ENCODE data around the gene STOML1. TPM values are rescaled to one million over a fixed set of nuclear protein-coding genes. Genes with fewer than 3 reads are reported as not detected.

The STOML1 gene
- total RNA-seq, 1 experiment from 2014 or later = 5.0 TPM

DNA sequence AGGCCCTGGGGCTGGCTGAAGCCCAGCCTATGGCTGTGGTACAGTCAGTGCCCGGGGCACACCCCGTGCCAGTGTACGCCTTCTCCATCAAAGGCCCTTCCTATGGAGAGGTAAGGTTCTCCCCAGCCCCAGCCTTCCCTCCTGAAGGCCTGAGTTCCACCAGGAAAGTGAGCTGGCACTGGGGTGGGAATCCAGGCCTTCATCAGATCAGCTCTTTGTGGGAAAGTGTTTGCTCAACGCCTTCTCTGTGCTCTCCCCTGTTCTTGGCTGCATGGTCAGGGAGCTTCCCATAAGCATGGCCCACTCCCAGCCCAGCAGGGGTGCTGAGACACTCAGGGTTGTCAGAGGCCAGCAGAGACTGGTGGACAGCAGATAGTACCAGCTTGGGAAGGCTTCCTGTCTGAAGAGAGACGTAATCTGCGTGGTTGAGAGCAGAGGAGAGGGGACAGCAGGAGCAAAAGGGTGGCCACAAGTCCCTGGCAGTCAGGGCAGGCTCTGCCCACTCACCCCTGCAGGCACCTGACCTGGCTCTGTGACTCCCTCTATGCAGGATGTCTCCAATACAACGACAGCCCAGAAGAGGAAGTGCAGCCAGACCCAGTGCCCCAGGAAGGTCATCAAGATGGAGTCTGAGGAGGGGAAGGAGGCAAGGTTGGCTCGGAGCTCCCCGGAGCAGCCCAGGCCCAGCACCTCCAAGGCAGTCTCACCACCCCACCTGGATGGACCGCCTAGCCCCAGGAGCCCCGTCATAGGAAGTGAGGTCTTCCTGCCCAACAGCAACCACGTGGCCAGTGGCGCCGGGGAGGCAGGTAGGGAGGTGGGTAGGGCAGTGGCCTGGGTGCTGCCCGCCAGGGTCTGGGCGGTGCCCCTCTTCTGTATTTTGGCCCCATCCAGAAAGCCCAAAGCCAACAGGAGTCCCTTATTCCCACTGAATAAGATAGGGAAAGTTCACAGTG, 40.8 kb upstream of the STOML1 start:
- Histone ChIP-seq H3K4me1 (ENCODE audit: control insufficient read depth in 1 of 2, insufficient read depth in 2 of 2, low read length in 2 of 2) (no peaks in the 10 kb centered on the region), H3K9me3 (ENCODE audit: control insufficient read depth in 1 of 2, insufficient read depth in 1 of 2, low read depth in 1 of 2, low read length in 2 of 2) (no peaks in the 10 kb centered on the region), H4K20me1 (ENCODE audit: insufficient read depth) (no peaks in the 10 kb centered on the region), H3K4me2 (ENCODE audit: low read length) (no peak overlapping the region), H3K9me2 (ENCODE audit: insufficient read depth) (no peaks in the 10 kb centered on the region), H3K4me3 (replicated peaks in 1 of 2; ENCODE audit: low read depth in 1 of 2, low read length in 2 of 2) (no peak overlapping the region), H3K36me3 (ENCODE audit: control insufficient read depth in 1 of 2, insufficient read depth in 2 of 2, low read length in 2 of 2) (no peaks in the 10 kb centered on the region; a peak in 1 of 4 replicates), H2AFZ (ENCODE audit: low read depth, low read length, poor library complexity, severe bottlenecking) (no peak overlapping the region), H3K9ac (ENCODE audit: low read length) (no peak overlapping the region), H3K79me2 (ENCODE audit: insufficient read depth, low read length) (no peaks in the 10 kb centered on the region), H3K27me3 (ENCODE audit: insufficient read depth, low read length) (no peaks in the 10 kb centered on the region), H3K27ac (ENCODE audit: low read depth, low read length) (no peak overlapping the region)
- CTCF ChIA-PET = interaction anchor here (0.8 kb wide), 1 partner anchor 16 kb away, joined by 3 read pairs; no protein-coding TSS in a partner anchor
- ATAC-seq (no peak), DNase-seq (ENCODE audit: low read depth, low spot score) (no peak)
- intact Hi-C loops (cut with micrococcal nuclease) = no loop called here
- no TSS peak for BruUV-seq (replicated peaks)
- POLR2A ChIA-PET = no interaction called here
- RAD21 ChIA-PET (ENCODE audit: low non-redundant PET in 1 of 2, low total read pairs in 2 of 2, uncharacterized antibody in 2 of 2, unreplicated experiment in 2 of 2) = no interaction called here
- TF ChIP-seq CBX3 (IDR thresholded peaks at IDR 0.05; ENCODE audit: low read depth) (no peak), CEBPB (IDR thresholded peaks at IDR 0.05; ENCODE audit: low read depth) (no peak), ZFX (IDR thresholded peaks at IDR 0.05) (no peak), EZH2 (IDR thresholded peaks at IDR 0.05) (no peak), EGR1 (IDR thresholded peaks at IDR 0.05; ENCODE audit: low read depth) (no peak), ZNF274 (IDR thresholded peaks at IDR 0.05; ENCODE audit: low read depth, low read length) (no peak), SRF (IDR thresholded peaks at IDR 0.05; ENCODE audit: low read depth) (no peak), SP1 (IDR thresholded peaks at IDR 0.05; ENCODE audit: low read depth) (no peak), FOSL1 (IDR thresholded peaks at IDR 0.05; ENCODE audit: low read depth) (no peak), TCF7L2 (IDR thresholded peaks at IDR 0.05; ENCODE audit: borderline replicate concordance, extremely low read depth, insufficient read depth, insufficient read length) (no peak), JUND (IDR thresholded peaks at IDR 0.05) (no peak), RAD21 (IDR thresholded peaks at IDR 0.05; ENCODE audit: low read depth) (no peak), EZH2phosphoT487 (IDR thresholded peaks at IDR 0.05; ENCODE audit: borderline replicate concordance) (no peak), ELF1 (IDR thresholded peaks at IDR 0.05; ENCODE audit: borderline replicate concordance, low read depth) (no peak), YY1 (IDR thresholded peaks at IDR 0.05; ENCODE audit: extremely low read depth, insufficient replicate concordance, low read depth, low read length) (no peak), POLR2A (IDR thresholded peaks at IDR 0.05; ENCODE audit: borderline replicate concordance, extremely low read depth, insufficient read depth, insufficient read length) (no peak)
- TF ChIP-seq, protein P1, sequence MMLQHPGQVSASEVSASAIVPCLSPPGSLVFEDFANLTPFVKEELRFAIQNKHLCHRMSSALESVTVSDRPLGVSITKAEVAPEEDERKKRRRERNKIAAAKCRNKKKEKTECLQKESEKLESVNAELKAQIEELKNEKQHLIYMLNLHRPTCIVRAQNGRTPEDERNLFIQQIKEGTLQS (IDR thresholded peaks at IDR 0.05) = no peak
- TF ChIP-seq, protein P2, sequence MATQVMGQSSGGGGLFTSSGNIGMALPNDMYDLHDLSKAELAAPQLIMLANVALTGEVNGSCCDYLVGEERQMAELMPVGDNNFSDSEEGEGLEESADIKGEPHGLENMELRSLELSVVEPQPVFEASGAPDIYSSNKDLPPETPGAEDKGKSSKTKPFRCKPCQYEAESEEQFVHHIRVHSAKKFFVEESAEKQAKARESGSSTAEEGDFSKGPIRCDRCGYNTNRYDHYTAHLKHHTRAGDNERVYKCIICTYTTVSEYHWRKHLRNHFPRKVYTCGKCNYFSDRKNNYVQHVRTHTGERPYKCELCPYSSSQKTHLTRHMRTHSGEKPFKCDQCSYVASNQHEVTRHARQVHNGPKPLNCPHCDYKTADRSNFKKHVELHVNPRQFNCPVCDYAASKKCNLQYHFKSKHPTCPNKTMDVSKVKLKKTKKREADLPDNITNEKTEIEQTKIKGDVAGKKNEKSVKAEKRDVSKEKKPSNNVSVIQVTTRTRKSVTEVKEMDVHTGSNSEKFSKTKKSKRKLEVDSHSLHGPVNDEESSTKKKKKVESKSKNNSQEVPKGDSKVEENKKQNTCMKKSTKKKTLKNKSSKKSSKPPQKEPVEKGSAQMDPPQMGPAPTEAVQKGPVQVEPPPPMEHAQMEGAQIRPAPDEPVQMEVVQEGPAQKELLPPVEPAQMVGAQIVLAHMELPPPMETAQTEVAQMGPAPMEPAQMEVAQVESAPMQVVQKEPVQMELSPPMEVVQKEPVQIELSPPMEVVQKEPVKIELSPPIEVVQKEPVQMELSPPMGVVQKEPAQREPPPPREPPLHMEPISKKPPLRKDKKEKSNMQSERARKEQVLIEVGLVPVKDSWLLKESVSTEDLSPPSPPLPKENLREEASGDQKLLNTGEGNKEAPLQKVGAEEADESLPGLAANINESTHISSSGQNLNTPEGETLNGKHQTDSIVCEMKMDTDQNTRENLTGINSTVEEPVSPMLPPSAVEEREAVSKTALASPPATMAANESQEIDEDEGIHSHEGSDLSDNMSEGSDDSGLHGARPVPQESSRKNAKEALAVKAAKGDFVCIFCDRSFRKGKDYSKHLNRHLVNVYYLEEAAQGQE (IDR thresholded peaks at IDR 0.05; ENCODE audit: low read depth) = no peak
- TF ChIP-seq, protein P3, sequence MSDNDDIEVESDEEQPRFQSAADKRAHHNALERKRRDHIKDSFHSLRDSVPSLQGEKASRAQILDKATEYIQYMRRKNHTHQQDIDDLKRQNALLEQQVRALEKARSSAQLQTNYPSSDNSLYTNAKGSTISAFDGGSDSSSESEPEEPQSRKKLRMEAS (IDR thresholded peaks at IDR 0.05) = no peak
- TF ChIP-seq, protein P4, sequence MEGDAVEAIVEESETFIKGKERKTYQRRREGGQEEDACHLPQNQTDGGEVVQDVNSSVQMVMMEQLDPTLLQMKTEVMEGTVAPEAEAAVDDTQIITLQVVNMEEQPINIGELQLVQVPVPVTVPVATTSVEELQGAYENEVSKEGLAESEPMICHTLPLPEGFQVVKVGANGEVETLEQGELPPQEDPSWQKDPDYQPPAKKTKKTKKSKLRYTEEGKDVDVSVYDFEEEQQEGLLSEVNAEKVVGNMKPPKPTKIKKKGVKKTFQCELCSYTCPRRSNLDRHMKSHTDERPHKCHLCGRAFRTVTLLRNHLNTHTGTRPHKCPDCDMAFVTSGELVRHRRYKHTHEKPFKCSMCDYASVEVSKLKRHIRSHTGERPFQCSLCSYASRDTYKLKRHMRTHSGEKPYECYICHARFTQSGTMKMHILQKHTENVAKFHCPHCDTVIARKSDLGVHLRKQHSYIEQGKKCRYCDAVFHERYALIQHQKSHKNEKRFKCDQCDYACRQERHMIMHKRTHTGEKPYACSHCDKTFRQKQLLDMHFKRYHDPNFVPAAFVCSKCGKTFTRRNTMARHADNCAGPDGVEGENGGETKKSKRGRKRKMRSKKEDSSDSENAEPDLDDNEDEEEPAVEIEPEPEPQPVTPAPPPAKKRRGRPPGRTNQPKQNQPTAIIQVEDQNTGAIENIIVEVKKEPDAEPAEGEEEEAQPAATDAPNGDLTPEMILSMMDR (IDR thresholded peaks at IDR 0.05 in 2 of 3, conservative IDR thresholded peaks at IDR 0.05 in 1 of 3; ENCODE audit: borderline replicate concordance in 1 of 3, insufficient read depth in 1 of 3, low read depth in 2 of 3, low read length in 2 of 3) = no peak

Measured in HCT116 (cell line).